IgD-negative memory B cell (primary cell): Measurements from ENCODE around the gene COL27A1. TPM values are rescaled to one million over a fixed set of nuclear protein-coding genes. Genes with fewer than 3 reads are reported as not detected.

Source experiments
- H3K27ac Mint-ChIP-seq, 3 donors: one replicate each; pipeline ENCODE4 v1.8.0; 2020 to 2022; ENCODE audit warnings: mild to moderate bottlenecking in 3 of 3, mixed read lengths in 3 of 3, moderate library complexity in 1 of 3
- H3K27me3 Mint-ChIP-seq: one replicate; pipeline ENCODE4 v1.8.0; 2021; ENCODE audit warnings: mixed read lengths
- H3K36me3 Mint-ChIP-seq: one replicate; pipeline ENCODE4 v1.8.0; 2020; ENCODE audit warnings: mild to moderate bottlenecking, mixed read lengths
- H3K4me1 Mint-ChIP-seq, 3 donors: one replicate each; pipeline ENCODE4 v1.8.0; 2020 to 2022; ENCODE audit warnings: mixed read lengths in 3 of 3, mild to moderate bottlenecking in 1 of 3
- H3K4me3 Mint-ChIP-seq, 4 donors: one replicate each; pipeline ENCODE4 v1.8.0; 2020 to 2022; ENCODE audit warnings: mild to moderate bottlenecking in 4 of 4, mixed read lengths in 4 of 4, moderate library complexity in 3 of 4
- H3K9me3 Mint-ChIP-seq, 3 donors: one replicate each; pipeline ENCODE4 v1.8.0; 2020 to 2021; ENCODE audit warnings: mixed read lengths in 3 of 3, mild to moderate bottlenecking in 1 of 3
- polyA plus RNA-seq: library from polyadenylated mRNA; unstranded; fragments of 300-500 nt; fragmentation: Illumina TruSeq; gene quantifications from one replicate; pipeline ENCODE4 v1.2.3, GENCODE V29; 2021

The COL27A1 gene
- polyA plus RNA-seq, 1 donor from 2014 or later: not detected

GRCh38 chr9:114246558-114246957, 91.2 kb downstream of the COL27A1 start:
- H3K27ac Mint-ChIP-seq: no peak overlapping the region
- H3K9me3 Mint-ChIP-seq: no peaks in the 10 kb centered on the region
- no peaks in the 10 kb centered on the region for H3K36me3 Mint-ChIP-seq
- H3K4me1 Mint-ChIP-seq: no peaks in the 10 kb centered on the region
- H3K27me3 Mint-ChIP-seq: no peaks in the 10 kb centered on the region
- no peak overlapping the region for H3K4me3 Mint-ChIP-seq

- H3K4me1 Mint-ChIP-seq: no peaks in the 10 kb centered on the region
- no peaks in the 10 kb centered on the region for H3K27me3 Mint-ChIP-seq
- no peaks in the 10 kb centered on the region for H3K36me3 Mint-ChIP-seq
- no peaks in the 10 kb centered on the region for H3K9me3 Mint-ChIP-seq
- H3K4me3 Mint-ChIP-seq: no peak overlapping the region
- H3K27ac Mint-ChIP-seq: no peak overlapping the region
These were observed 91.7 kb downstream of the COL27A1 start for GRCh38 chr9:114247077-114247476.

GRCh38 chr9:114247491-114247890, 92.2 kb downstream of the COL27A1 start:
- Mint-ChIP-seq H3K9me3 (no peaks in the 10 kb centered on the region), H3K4me1 (no peaks in the 10 kb centered on the region), H3K4me3 (no peak overlapping the region), H3K36me3 (no peaks in the 10 kb centered on the region), H3K27me3 (peaks cover 2% of the 10 kb centered on the region), H3K27ac (no peak overlapping the region)

- no peaks in the 10 kb centered on the region for H3K36me3 Mint-ChIP-seq
- peaks cover 6% of the 10 kb centered on the region for H3K27me3 Mint-ChIP-seq
- H3K4me3 Mint-ChIP-seq: no peak overlapping the region
- no peaks in the 10 kb centered on the region for H3K4me1 Mint-ChIP-seq
- H3K27ac Mint-ChIP-seq: no peak overlapping the region
- H3K9me3 Mint-ChIP-seq: no peaks in the 10 kb centered on the region
These were observed 93.0 kb downstream of the COL27A1 start for GRCh38 chr9:114248299-114248707.

- Mint-ChIP-seq H3K36me3 (no peaks in the 10 kb centered on the region), H3K27ac (no peak overlapping the region), H3K27me3 (peaks cover 6% of the 10 kb centered on the region)
These were observed 94.3 kb downstream of the COL27A1 start for GRCh38 chr9:114249424-114250234.

GRCh38 chr9:114250235-114250568, 94.9 kb downstream of the COL27A1 start:
- H3K27me3 Mint-ChIP-seq: peaks cover 6% of the 10 kb centered on the region
- no peak overlapping the region for H3K27ac Mint-ChIP-seq
- H3K4me3 Mint-ChIP-seq: no peak overlapping the region
- H3K9me3 Mint-ChIP-seq: no peaks in the 10 kb centered on the region
- no peaks in the 10 kb centered on the region for H3K4me1 Mint-ChIP-seq
- no peaks in the 10 kb centered on the region for H3K36me3 Mint-ChIP-seq

More at GRCh38 chr9:114249424-114250234, 94.3 kb downstream of the COL27A1 start:
- no peaks in the 10 kb centered on the region for H3K4me1 Mint-ChIP-seq
- H3K9me3 Mint-ChIP-seq: no peaks in the 10 kb centered on the region
- H3K4me3 Mint-ChIP-seq: no peak overlapping the region

GRCh38 chr9:114250648-114251047, 95.3 kb downstream of the COL27A1 start:
- Mint-ChIP-seq H3K36me3 (no peaks in the 10 kb centered on the region), H3K4me1 (no peaks in the 10 kb centered on the region), H3K27ac (no peak overlapping the region), H3K27me3 (peaks cover 6% of the 10 kb centered on the region), H3K9me3 (no peaks in the 10 kb centered on the region), H3K4me3 (no peak overlapping the region)

GRCh38 chr9:114252394-114252793, 97.1 kb downstream of the COL27A1 start:
- H3K4me1 Mint-ChIP-seq: no peaks in the 10 kb centered on the region
- H3K27ac Mint-ChIP-seq: no peak overlapping the region
- no peaks in the 10 kb centered on the region for H3K9me3 Mint-ChIP-seq
- H3K27me3 Mint-ChIP-seq: peaks cover 6% of the 10 kb centered on the region
- no peaks in the 10 kb centered on the region for H3K36me3 Mint-ChIP-seq
- no peak overlapping the region for H3K4me3 Mint-ChIP-seq

- no peaks in the 10 kb centered on the region for H3K36me3 Mint-ChIP-seq
- no peaks in the 10 kb centered on the region for H3K9me3 Mint-ChIP-seq
- H3K4me1 Mint-ChIP-seq: no peaks in the 10 kb centered on the region
- no peak overlapping the region for H3K4me3 Mint-ChIP-seq
- H3K27ac Mint-ChIP-seq: no peak overlapping the region
- peaks cover 6% of the 10 kb centered on the region for H3K27me3 Mint-ChIP-seq
These were observed 101.5 kb downstream of the COL27A1 start for GRCh38 chr9:114256827-114257328.

- Mint-ChIP-seq H3K27me3 (no peaks in the 10 kb centered on the region), H3K4me3 (no peak overlapping the region), H3K27ac (no peak overlapping the region), H3K9me3 (no peaks in the 10 kb centered on the region), H3K4me1 (no peaks in the 10 kb centered on the region), H3K36me3 (no peaks in the 10 kb centered on the region)
These were observed 102.9 kb downstream of the COL27A1 start for GRCh38 chr9:114258218-114258617.

GRCh38 chr9:114258866-114259797, 103.8 kb downstream of the COL27A1 start:
- peaks cover 2% of the 10 kb centered on the region for H3K27me3 Mint-ChIP-seq
- no peaks in the 10 kb centered on the region for H3K36me3 Mint-ChIP-seq
- no peak overlapping the region for H3K27ac Mint-ChIP-seq
- no peaks in the 10 kb centered on the region for H3K9me3 Mint-ChIP-seq
- H3K4me1 Mint-ChIP-seq: no peaks in the 10 kb centered on the region
- no peak overlapping the region for H3K4me3 Mint-ChIP-seq

GRCh38 chr9:114259798-114260523, 104.6 kb downstream of the COL27A1 start:
- Mint-ChIP-seq H3K4me1 (no peaks in the 10 kb centered on the region), H3K36me3 (no peaks in the 10 kb centered on the region), H3K9me3 (no peaks in the 10 kb centered on the region), H3K27me3 (peaks cover 2% of the 10 kb centered on the region), H3K27ac (no peak overlapping the region), H3K4me3 (no peak overlapping the region)

- no peaks in the 10 kb centered on the region for H3K4me1 Mint-ChIP-seq
- H3K9me3 Mint-ChIP-seq: no peaks in the 10 kb centered on the region
- H3K36me3 Mint-ChIP-seq: no peaks in the 10 kb centered on the region
- peaks cover 7% of the 10 kb centered on the region for H3K27me3 Mint-ChIP-seq
- H3K27ac Mint-ChIP-seq: no peak overlapping the region
- H3K4me3 Mint-ChIP-seq: no peak overlapping the region
These were observed 105.7 kb downstream of the COL27A1 start for GRCh38 chr9:114261026-114261425.

GRCh38 chr9:114261987-114262386, 106.7 kb downstream of the COL27A1 start:
- Mint-ChIP-seq H3K9me3 (no peaks in the 10 kb centered on the region), H3K27me3 (peaks cover 7% of the 10 kb centered on the region), H3K36me3 (no peaks in the 10 kb centered on the region), H3K27ac (no peak overlapping the region), H3K4me1 (no peaks in the 10 kb centered on the region), H3K4me3 (no peak overlapping the region)
